Measurements from ENCODE around the gene ACOXL.

Gene ACOXL

GRCh38 chr2:110752871-110753270 lies 20.5 kb downstream of the ACOXL start:
- no peak for DNase-seq (ENCODE audit: low read depth in 1 of 2, low spot score in 1 of 2)

- DNase-seq (ENCODE audit: low read depth in 1 of 2, low spot score in 1 of 2), result no peak
These were observed 23.2 kb downstream of the ACOXL start for GRCh38 chr2:110755491-110756078.

GRCh38 chr2:110759411-110759810 lies 27.0 kb downstream of the ACOXL start:
- DNase-seq (ENCODE audit: low read depth in 1 of 2, low spot score in 1 of 2), result no peak

- DNase-seq (ENCODE audit: low read depth in 1 of 2, low spot score in 1 of 2), result no peak
These were observed 32.6 kb downstream of the ACOXL start for GRCh38 chr2:110764931-110765330.

- DNase-seq (ENCODE audit: low read depth in 1 of 2, low spot score in 1 of 2), result no peak
These were observed 33.9 kb downstream of the ACOXL start for GRCh38 chr2:110766291-110766690.

- DNase-seq (ENCODE audit: low read depth in 1 of 2, low spot score in 1 of 2), result no peak
These were observed 36.2 kb downstream of the ACOXL start for GRCh38 chr2:110768591-110768990.

- DNase-seq (ENCODE audit: low read depth in 1 of 2, low spot score in 1 of 2), result no peak
These were observed 38.1 kb downstream of the ACOXL start for GRCh38 chr2:110770404-110770958.

GRCh38 chr2:110770959-110771431 lies 38.6 kb downstream of the ACOXL start:
- DNase-seq (ENCODE audit: low read depth in 1 of 2, low spot score in 1 of 2), result no peak

GRCh38 chr2:110771547-110772382 lies 39.4 kb downstream of the ACOXL start:
- no peak for DNase-seq (ENCODE audit: low read depth in 1 of 2, low spot score in 1 of 2)

GRCh38 chr2:110772383-110772755 lies 40.0 kb downstream of the ACOXL start:
- no peak for DNase-seq (ENCODE audit: low read depth in 1 of 2, low spot score in 1 of 2)

GRCh38 chr2:110773401-110773921 lies 41.1 kb downstream of the ACOXL start:
- DNase-seq (ENCODE audit: low read depth in 1 of 2, low spot score in 1 of 2), result no peak

GRCh38 chr2:110774701-110775100 lies 42.3 kb downstream of the ACOXL start:
- no peak for DNase-seq (ENCODE audit: low read depth in 1 of 2, low spot score in 1 of 2)

- no peak for DNase-seq (ENCODE audit: low read depth in 1 of 2, low spot score in 1 of 2)
These were observed 45.3 kb downstream of the ACOXL start for GRCh38 chr2:110777531-110778311.

GRCh38 chr2:110780461-110780860 lies 48.1 kb downstream of the ACOXL start:
- DNase-seq (ENCODE audit: low read depth in 1 of 2, low spot score in 1 of 2), result no peak

GRCh38 chr2:110783196-110783873 lies 51.0 kb downstream of the ACOXL start:
- DNase-seq (ENCODE audit: low read depth in 1 of 2, low spot score in 1 of 2), result no peak

- DNase-seq (ENCODE audit: low read depth in 1 of 2, low spot score in 1 of 2), result no peak
These were observed 51.8 kb downstream of the ACOXL start for GRCh38 chr2:110784047-110784631.

GRCh38 chr2:110785439-110785838 lies 53.1 kb downstream of the ACOXL start:
- DNase-seq (ENCODE audit: low read depth in 1 of 2, low spot score in 1 of 2), result no peak

- no peak for DNase-seq (ENCODE audit: low read depth in 1 of 2, low spot score in 1 of 2)
These were observed 56.6 kb downstream of the ACOXL start for GRCh38 chr2:110788976-110789375.

GRCh38 chr2:110789706-110790105 lies 57.3 kb downstream of the ACOXL start:
- no peak for DNase-seq (ENCODE audit: low read depth in 1 of 2, low spot score in 1 of 2)

GRCh38 chr2:110790907-110791306 lies 58.5 kb downstream of the ACOXL start:
- no peak for DNase-seq (ENCODE audit: low read depth in 1 of 2, low spot score in 1 of 2)
